ENCODE measurements around the gene OPCML. TPM values are rescaled to one million over a fixed set of nuclear protein-coding genes. Genes with fewer than 3 reads are reported as not detected.

The OPCML gene
- total RNA-seq, 1 experiment from 2014 or later, result not detected

GRCh38 chr11:132993991-132994502 lies 538.3 kb downstream of the OPCML start:
- no peak for DNase-seq (ENCODE audit: low read depth)

- DNase-seq (ENCODE audit: low read depth), result no peak
Measured at GRCh38 chr11:132992838-132993631, 539.3 kb downstream of the OPCML start.

- no peak for DNase-seq (ENCODE audit: low read depth)
Measured at GRCh38 chr11:132988411-132988810, 543.9 kb downstream of the OPCML start.

- peak; percentile 48 for DNase-seq (ENCODE audit: low read depth)
Measured at GRCh38 chr11:132987936-132988335, 544.4 kb downstream of the OPCML start.

GRCh38 chr11:132983641-132983978 lies 548.7 kb downstream of the OPCML start:
- no peak for DNase-seq (ENCODE audit: low read depth)

GRCh38 chr11:132982772-132983640 lies 549.3 kb downstream of the OPCML start:
- DNase-seq (ENCODE audit: low read depth), result no peak

- DNase-seq (ENCODE audit: low read depth), result no peak
Measured at GRCh38 chr11:132981131-132981956, 551.0 kb downstream of the OPCML start.

- no peak for DNase-seq (ENCODE audit: low read depth)
Measured at GRCh38 chr11:132980670-132981069, 551.6 kb downstream of the OPCML start.

GRCh38 chr11:132977746-132978145 lies 554.6 kb downstream of the OPCML start:
- no peak for DNase-seq (ENCODE audit: low read depth)

GRCh38 chr11:132977241-132977640 lies 555.1 kb downstream of the OPCML start:
- no peak for DNase-seq (ENCODE audit: low read depth)

- no peak for DNase-seq (ENCODE audit: low read depth)
Measured at GRCh38 chr11:132976115-132976514, 556.2 kb downstream of the OPCML start.

GRCh38 chr11:132973686-132974085 lies 558.6 kb downstream of the OPCML start:
- DNase-seq (ENCODE audit: low read depth), result no peak

- DNase-seq (ENCODE audit: low read depth), result no peak
Measured at GRCh38 chr11:132972565-132972964, 559.7 kb downstream of the OPCML start.

- no peak for DNase-seq (ENCODE audit: low read depth)
Measured at GRCh38 chr11:132971351-132971750, 561.0 kb downstream of the OPCML start.

GRCh38 chr11:132969892-132970291 lies 562.4 kb downstream of the OPCML start:
- no peak for DNase-seq (ENCODE audit: low read depth)

GRCh38 chr11:132962041-132962440 lies 570.3 kb downstream of the OPCML start:
- DNase-seq (ENCODE audit: low read depth), result no peak

- DNase-seq (ENCODE audit: low read depth), result no peak
Measured at GRCh38 chr11:132961453-132961852, 570.8 kb downstream of the OPCML start.

GRCh38 chr11:132960273-132961078 lies 571.8 kb downstream of the OPCML start:
- DNase-seq (ENCODE audit: low read depth), result no peak

GRCh38 chr11:132959693-132960092 lies 572.6 kb downstream of the OPCML start:
- no peak for DNase-seq (ENCODE audit: low read depth)

GRCh38 chr11:132957881-132958280 lies 574.4 kb downstream of the OPCML start:
- DNase-seq (ENCODE audit: low read depth), result no peak

GRCh38 chr11:132948252-132948651 lies 584.0 kb downstream of the OPCML start:
- DNase-seq (ENCODE audit: low read depth), result no peak

Measured in LHCN-M2 (cell line).